GM21515 (cell line): ENCODE measurements around the gene PPP6R2.
A peak's percentile ranks its signal among the peaks of the same experiment; 100 is the strongest.
"Not testable (repeated sequence)": the region's sequence is repeated elsewhere in the genome, so short reads cannot be mapped to it uniquely, and the experiment has no call there.

Source experiments
- ATAC-seq: cut with Tn5 transposase; IDR thresholded peaks from one replicate; pipeline ENCODE4 v1.9.1; 2021; ENCODE audit not compliant: unreplicated experiment

The PPP6R2 gene

DNA sequence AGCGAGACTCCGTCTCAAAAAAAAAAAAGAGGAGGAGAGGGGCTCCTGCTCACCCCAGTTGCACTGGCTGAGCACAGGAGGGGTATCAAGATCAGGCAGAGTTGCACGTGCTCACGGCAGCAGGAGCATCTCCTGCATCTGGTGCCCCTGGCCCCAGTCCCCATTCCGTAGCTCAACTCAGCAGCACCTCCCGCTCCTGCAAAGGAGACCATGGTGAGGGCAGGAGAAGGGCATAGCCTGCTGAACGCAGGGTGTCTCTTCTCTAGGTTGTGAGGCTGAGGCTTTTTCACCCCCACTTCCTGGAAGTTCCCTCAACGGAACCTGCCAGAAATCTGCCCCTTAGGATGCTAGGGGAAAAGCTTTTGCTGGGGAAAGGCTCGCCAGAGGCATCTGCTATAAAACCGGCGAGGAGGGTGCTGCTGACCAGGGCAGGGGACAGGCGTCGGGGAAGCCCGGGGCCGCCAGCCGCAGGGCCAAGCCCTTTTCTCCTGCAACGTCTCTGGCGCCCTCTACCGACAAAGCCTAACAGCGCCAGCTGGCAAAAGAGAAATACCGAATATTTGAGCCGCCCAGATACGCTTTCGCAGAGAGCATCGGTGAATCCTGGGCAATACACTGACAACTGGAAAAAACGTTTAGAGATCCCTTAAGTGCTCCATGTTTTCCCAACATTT, 1.0 kb upstream of the PPP6R2 start:
- ATAC-seq, result peak; percentile 54

- ATAC-seq, result no peak
Measured at GRCh38 chr22:50343541-50343935, 411 bp downstream of the PPP6R2 start.

DNA sequence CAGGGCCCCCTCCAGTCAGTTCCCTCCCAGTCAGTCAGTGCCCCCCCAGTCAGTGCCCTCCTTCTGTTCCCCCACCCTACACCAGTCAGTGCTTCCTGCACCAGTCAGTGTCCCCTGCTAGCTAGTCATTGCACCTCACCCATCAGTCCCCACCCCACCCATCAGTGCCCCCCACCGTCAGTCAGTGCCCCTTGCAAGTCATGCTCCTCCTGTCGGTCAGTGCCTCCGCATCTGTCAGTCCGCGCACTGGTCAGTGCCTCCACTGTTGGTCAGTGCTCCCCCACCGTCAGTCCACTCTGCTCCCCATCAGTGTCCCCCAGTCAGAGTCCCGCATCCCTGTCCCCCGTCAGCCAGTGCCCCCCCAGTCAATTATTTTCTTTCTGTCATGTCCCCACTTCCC, 3.3 kb downstream of the PPP6R2 start:
- no peak for ATAC-seq

DNA sequence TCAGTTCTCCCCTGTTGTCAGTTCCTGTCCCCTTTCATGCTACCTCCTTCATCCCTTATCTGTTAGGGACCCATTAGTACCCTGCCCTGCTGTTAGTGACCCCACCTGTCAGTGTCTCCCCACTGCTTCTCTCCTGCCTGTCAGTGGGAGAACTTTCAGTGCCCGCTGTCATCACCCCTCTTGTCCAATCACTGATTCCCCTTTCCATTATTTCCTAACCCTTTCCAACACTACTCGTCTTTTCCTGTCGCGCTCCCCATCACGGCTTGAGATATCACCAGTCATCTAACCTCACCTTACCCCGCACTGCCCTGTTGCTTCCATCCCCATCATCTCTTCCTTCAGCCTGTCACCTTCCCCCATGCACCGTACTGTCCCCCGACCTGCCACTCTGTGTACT, 4.0 kb downstream of the PPP6R2 start:
- no peak for ATAC-seq

GRCh38 chr22:50348058-50348457, 4.9 kb downstream of the PPP6R2 start:
- ATAC-seq, result no peak

GRCh38 chr22:50356186-50356585, 13.1 kb downstream of the PPP6R2 start:
- ATAC-seq, result no peak

- ATAC-seq, result no peak
Measured at GRCh38 chr22:50357222-50357621, 14.1 kb downstream of the PPP6R2 start.

- no peak for ATAC-seq
Measured at GRCh38 chr22:50357756-50358155, 14.6 kb downstream of the PPP6R2 start.

DNA sequence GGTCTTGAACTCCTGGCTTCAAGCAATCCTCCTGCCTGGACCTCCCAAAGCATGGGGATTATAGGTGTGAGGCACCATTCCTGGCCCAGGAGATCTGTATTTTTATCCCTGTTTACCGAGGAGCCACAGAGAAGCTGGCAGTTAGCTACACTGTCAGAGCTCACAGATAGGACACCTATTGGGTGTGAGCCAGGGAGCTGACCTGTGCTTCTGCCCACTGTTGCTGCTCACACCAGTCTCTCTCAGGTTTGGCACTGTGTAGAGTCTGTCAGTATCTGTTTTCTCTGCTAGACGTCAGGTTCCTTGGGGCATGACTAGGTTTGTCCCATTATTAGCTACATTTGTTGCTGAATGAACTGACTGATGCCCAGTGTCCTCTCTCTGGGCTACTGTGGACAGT, 17.5 kb downstream of the PPP6R2 start:
- ATAC-seq, result no peak

DNA sequence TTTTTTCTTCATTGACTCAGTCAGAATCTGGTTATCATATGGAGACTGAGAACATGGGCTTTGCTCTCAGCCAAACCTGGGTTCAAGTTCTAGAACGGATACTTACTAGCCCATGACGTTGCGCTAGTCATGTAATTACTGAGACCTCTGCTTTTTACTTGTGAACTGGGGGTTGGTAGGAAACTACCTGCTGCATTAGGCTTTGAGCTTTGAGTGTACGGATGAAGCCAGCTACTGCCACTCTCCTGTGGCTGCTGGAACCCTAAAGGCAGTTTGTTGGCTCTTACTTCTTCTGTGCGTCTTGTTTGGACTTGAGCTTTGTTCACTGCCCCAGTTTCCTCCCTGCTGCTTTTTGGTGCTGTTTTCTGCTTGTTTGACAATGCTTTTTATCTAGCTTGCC, 18.1 kb downstream of the PPP6R2 start:
- no peak for ATAC-seq

GRCh38 chr22:50361688-50362087, 18.6 kb downstream of the PPP6R2 start:
- ATAC-seq, result no peak

DNA sequence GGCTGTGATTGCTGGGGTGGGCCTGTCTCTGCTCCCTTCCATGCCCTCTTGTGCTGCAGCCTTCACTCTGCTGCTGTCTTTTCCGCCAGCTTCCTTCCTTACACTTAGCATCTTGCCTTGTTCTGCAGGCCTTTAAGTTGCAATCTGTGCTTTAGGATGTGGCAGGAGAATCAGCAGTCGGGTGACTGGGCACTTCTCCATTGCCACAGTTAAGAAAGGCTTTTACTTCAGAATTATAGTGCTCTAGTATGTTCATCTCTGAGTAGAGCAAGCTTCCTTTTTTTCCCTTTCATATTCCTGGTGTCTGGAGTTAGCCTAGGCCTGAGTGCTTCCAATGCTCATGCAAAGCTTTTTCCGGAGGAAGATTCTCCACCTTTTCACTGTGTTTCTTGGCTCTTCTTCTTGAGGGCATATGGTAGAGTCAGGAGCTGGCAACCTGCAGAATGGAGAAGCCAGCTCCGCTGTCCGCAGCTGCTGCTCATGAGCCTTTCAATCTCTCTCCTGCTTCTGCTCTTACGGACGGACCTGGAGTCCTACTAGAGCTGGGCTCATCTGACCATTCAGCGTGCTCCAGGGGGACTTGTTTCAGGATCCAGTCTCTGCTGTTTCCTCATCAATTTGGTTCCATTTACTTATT, 20.2 kb downstream of the PPP6R2 start:
- ATAC-seq, result no peak

- not testable (repeated sequence) for ATAC-seq
Measured at GRCh38 chr22:50363803-50364194, 20.7 kb downstream of the PPP6R2 start.

DNA sequence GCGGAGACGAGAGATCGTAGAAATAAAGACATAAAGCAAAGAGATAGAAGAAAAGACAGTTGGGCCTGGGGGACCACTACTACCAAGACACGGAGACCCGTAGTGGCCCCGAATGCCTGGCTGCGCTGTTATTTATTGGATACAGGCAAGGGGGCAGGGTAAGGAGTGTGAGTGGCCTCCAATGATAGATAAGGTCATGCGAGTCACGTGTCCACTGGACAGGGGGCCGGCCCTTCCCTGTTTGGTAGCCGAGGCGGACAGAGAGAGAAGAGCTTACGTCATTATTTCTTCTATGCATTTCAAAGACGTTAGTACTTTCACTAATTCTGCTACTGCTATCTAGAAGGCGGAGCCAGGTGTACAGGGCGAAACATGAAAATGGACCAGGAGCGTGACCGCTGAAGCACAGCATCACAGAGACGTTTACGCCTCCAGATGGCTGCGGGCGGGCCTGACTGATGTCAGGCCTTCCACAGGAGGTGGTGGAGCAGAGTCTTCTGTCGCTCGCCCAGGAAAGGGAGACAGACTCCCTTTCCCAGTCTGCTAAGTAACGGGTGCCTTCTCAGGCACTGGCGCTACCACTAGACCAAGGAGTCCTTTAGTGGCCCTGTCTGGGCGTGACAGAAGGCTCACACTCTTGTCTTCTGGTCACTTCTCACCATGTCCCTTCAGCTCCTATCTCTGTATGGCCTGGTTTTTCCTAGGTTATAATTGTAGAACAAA, 24.8 kb downstream of the PPP6R2 start:
- no peak for ATAC-seq

DNA sequence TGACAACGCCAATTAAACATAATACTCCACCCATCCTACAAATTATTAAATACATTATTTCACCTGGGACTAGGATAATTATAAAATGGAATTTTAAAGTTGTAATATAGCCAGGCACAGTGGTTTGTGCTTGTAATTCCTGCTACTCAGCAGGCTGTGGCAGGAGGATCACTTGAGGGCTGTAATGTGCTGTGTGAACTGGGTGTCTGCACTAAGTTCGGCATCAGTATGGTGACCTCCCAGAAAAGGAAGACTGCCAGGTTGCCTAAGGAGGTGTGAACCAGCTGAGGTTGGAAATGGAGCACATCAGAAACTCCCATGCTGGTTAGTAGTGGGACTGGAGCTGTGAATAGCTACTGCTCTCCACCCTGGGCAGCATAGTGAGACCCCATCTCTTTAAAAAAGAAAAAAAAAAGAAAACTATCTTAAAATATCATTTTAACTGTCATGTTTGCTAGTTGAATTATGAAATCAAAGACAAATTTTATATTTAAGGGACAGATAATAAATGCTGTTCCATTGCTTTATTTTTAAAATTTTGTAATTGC, 28.0 kb downstream of the PPP6R2 start:
- no peak for ATAC-seq

- ATAC-seq, result no peak
Measured at GRCh38 chr22:50376085-50376651, 33.0 kb downstream of the PPP6R2 start.

GRCh38 chr22:50381021-50381555, 38.0 kb downstream of the PPP6R2 start:
- ATAC-seq, result not testable (repeated sequence)

- no peak for ATAC-seq
Measured at GRCh38 chr22:50396751-50397370, 53.7 kb downstream of the PPP6R2 start.

DNA sequence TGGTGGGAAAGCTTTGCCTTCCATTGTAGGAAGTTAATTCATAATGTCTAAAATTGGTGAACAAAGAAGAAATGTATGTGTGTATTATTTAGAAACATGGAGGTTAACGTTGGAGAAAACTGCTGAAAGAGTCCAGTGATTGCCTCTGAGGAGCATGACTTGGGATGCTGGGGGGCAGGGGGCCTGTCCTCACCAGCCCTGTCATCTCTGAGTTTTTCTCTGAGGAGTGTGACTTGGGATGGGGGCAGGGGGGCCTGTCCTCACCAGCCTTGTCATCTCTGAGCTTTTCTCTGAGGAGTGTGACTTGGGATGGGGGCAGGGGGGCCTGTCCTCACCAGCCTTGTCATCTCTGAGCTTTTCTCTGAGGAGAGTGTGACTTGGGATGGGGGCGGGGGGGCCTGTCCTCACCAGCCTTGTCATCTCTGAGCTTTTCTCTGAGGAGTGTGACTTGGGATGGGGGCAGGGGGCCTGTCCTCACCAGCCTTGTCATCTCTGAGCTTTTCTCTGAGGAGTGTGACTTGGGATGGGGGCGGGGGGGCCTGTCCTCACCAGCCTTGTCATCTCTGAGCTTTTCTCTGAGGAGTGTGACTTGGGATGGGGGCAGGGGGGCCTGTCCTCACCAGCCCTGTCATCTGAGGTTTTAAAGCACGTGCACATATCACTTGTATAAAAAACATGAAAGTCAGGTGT, 54.4 kb downstream of the PPP6R2 start:
- not testable (repeated sequence) for ATAC-seq
